Activated naive CD4-positive, alpha-beta T cell treated with anti-CD3 and anti-CD28 coated beads for 36 hours (primary cell): ENCODE measurements around the gene KCNAB1. TPM values are rescaled to one million over a fixed set of nuclear protein-coding genes. Genes with fewer than 3 reads are reported as not detected.
"Not testable (repeated sequence)": the region's sequence is repeated elsewhere in the genome, so short reads cannot be mapped to it uniquely, and the experiment has no call there.

Experiments used
- CTCF ChIA-PET: fragments of 350-600 bp; sonication (Branson Sonifier 250); formaldehyde crosslinking; loops from one replicate; lab custom pipeline; 2021; ENCODE audit warnings: antibody characterized with exemption; lab: Charles Lee
- DNase-seq: peaks from one replicate; pipeline ENCODE4 v3.0.0-alpha.2; 2020
- H3K27ac Mint-ChIP-seq: one replicate; pipeline ENCODE4 v1.8.0; 2021; ENCODE audit warnings: mild to moderate bottlenecking, mixed read lengths
- H3K27me3 Mint-ChIP-seq: one replicate; pipeline ENCODE4 v1.8.0; 2021; ENCODE audit warnings: low read depth, mixed read lengths
- H3K36me3 Mint-ChIP-seq: one replicate; pipeline ENCODE4 v1.8.0; 2021; ENCODE audit warnings: low read depth, mixed read lengths
- H3K4me1 Mint-ChIP-seq: one replicate; pipeline ENCODE4 v1.8.0; 2021; ENCODE audit warnings: low read depth, mixed read lengths
- H3K4me3 Mint-ChIP-seq: one replicate; pipeline ENCODE4 v1.8.0; 2021; ENCODE audit warnings: mild to moderate bottlenecking, moderate library complexity, mixed read lengths
- H3K9me3 Mint-ChIP-seq: one replicate; pipeline ENCODE4 v1.8.0; 2021; ENCODE audit warnings: mixed read lengths
- intact Hi-C: fragments of 100-400 bp; cut with micrococcal nuclease; formaldehyde crosslinking; loops from one replicate; pipeline ENCODE4 v1.15.1; 2023
- total RNA-seq, 2 experiments: library from RNA; stranded (reverse); gene quantifications; one replicate each; pipeline ENCODE4 v1.2.3, GENCODE V29; 2021

KCNAB1 gene
- total RNA-seq, 2 experiments from 2014 or later, result not detected

GRCh38 chr3:156107504-156107903, 12.9 kb upstream of the KCNAB1 start:
- no peak overlapping the region for H3K27ac Mint-ChIP-seq
- CTCF ChIA-PET, result no interaction called here
- H3K4me3 Mint-ChIP-seq, result no peak overlapping the region
- H3K9me3 Mint-ChIP-seq, result no peaks in the 10 kb centered on the region
- H3K4me1 Mint-ChIP-seq, result no peaks in the 10 kb centered on the region
- H3K27me3 Mint-ChIP-seq, result no peaks in the 10 kb centered on the region
- no peaks in the 10 kb centered on the region for H3K36me3 Mint-ChIP-seq
- DNase-seq, result no peak
- intact Hi-C loops, result no loop called here

- CTCF ChIA-PET, result no interaction called here
- no peaks in the 10 kb centered on the region for H3K36me3 Mint-ChIP-seq
- no peaks in the 10 kb centered on the region for H3K4me1 Mint-ChIP-seq
- no peak overlapping the region for H3K4me3 Mint-ChIP-seq
- peaks cover 1% of the 10 kb centered on the region for H3K27me3 Mint-ChIP-seq
- no peak for DNase-seq
- H3K27ac Mint-ChIP-seq, result no peak overlapping the region
- H3K9me3 Mint-ChIP-seq, result no peaks in the 10 kb centered on the region
- intact Hi-C loops, result no loop called here
Measured at GRCh38 chr3:156108616-156109015, 11.8 kb upstream of the KCNAB1 start.

- DNase-seq, result no peak
- H3K36me3 Mint-ChIP-seq, result no peaks in the 10 kb centered on the region
- peaks cover 5% of the 10 kb centered on the region for H3K27me3 Mint-ChIP-seq
- CTCF ChIA-PET, result interaction anchor here (0.6 to 1.0 kb wide), 2 partner anchors 44 to 400 kb away, joined by 3 read pairs; no protein-coding TSS in a partner anchor
- H3K4me3 Mint-ChIP-seq, result no peak overlapping the region
- H3K27ac Mint-ChIP-seq, result no peak overlapping the region
- intact Hi-C loops, result no loop called here
- H3K4me1 Mint-ChIP-seq, result no peaks in the 10 kb centered on the region
- no peaks in the 10 kb centered on the region for H3K9me3 Mint-ChIP-seq
Measured at GRCh38 chr3:156109989-156110388, 10.4 kb upstream of the KCNAB1 start.

- CTCF ChIA-PET, result interaction anchor here (0.6 to 1.7 kb wide), 4 partner anchors 9 to 32 kb away, joined by 3 to 7 read pairs (median 3); no protein-coding TSS in a partner anchor
Measured at GRCh38 chr3:156126467-156126866, 6.1 kb downstream of the KCNAB1 start.

GRCh38 chr3:156131241-156131640, 10.9 kb downstream of the KCNAB1 start:
- no peaks in the 10 kb centered on the region for H3K9me3 Mint-ChIP-seq
- H3K27ac Mint-ChIP-seq, result no peak overlapping the region
- H3K4me1 Mint-ChIP-seq, result no peaks in the 10 kb centered on the region
- intact Hi-C loops, result no loop called here
- peaks cover 5% of the 10 kb centered on the region for H3K27me3 Mint-ChIP-seq
- no peak overlapping the region for H3K4me3 Mint-ChIP-seq
- DNase-seq, result no peak
- no peaks in the 10 kb centered on the region for H3K36me3 Mint-ChIP-seq
- CTCF ChIA-PET, result no interaction called here

More at GRCh38 chr3:156126467-156126866, 6.1 kb downstream of the KCNAB1 start:
- no peak for DNase-seq
- Mint-ChIP-seq H3K27ac (no peak overlapping the region), H3K27me3 (no peaks in the 10 kb centered on the region), H3K4me1 (no peaks in the 10 kb centered on the region), H3K4me3 (no peak overlapping the region), H3K36me3 (no peaks in the 10 kb centered on the region), H3K9me3 (no peaks in the 10 kb centered on the region)
- intact Hi-C loops, result no loop called here

- intact Hi-C loops, result no loop called here
- Mint-ChIP-seq H3K4me3 (no peak overlapping the region), H3K27me3 (peaks cover 5% of the 10 kb centered on the region), H3K27ac (no peak overlapping the region), H3K4me1 (no peaks in the 10 kb centered on the region), H3K9me3 (no peaks in the 10 kb centered on the region), H3K36me3 (no peaks in the 10 kb centered on the region)
- no peak for DNase-seq
- CTCF ChIA-PET, result no interaction called here
Measured at GRCh38 chr3:156131799-156132198, 11.4 kb downstream of the KCNAB1 start.

GRCh38 chr3:156132313-156132712, 11.9 kb downstream of the KCNAB1 start:
- CTCF ChIA-PET, result no interaction called here
- intact Hi-C loops, result no loop called here
- H3K27me3 Mint-ChIP-seq, result peaks cover 8% of the 10 kb centered on the region
- no peaks in the 10 kb centered on the region for H3K9me3 Mint-ChIP-seq
- H3K4me1 Mint-ChIP-seq, result no peaks in the 10 kb centered on the region
- H3K27ac Mint-ChIP-seq, result no peak overlapping the region
- no peaks in the 10 kb centered on the region for H3K36me3 Mint-ChIP-seq
- DNase-seq, result no peak
- no peak overlapping the region for H3K4me3 Mint-ChIP-seq

GRCh38 chr3:156133076-156133475, 12.7 kb downstream of the KCNAB1 start:
- Mint-ChIP-seq H3K36me3 (no peaks in the 10 kb centered on the region), H3K4me1 (no peaks in the 10 kb centered on the region), H3K4me3 (no peak overlapping the region), H3K27me3 (peaks cover 12% of the 10 kb centered on the region), H3K9me3 (no peaks in the 10 kb centered on the region), H3K27ac (no peak overlapping the region)
- CTCF ChIA-PET, result no interaction called here
- intact Hi-C loops, result no loop called here
- no peak for DNase-seq

GRCh38 chr3:156135921-156136638, 15.7 kb downstream of the KCNAB1 start:
- H3K4me1 Mint-ChIP-seq, result no peaks in the 10 kb centered on the region
- no peak overlapping the region for H3K27ac Mint-ChIP-seq
- H3K36me3 Mint-ChIP-seq, result no peaks in the 10 kb centered on the region
- H3K4me3 Mint-ChIP-seq, result no peak overlapping the region
- H3K27me3 Mint-ChIP-seq, result peaks cover 17% of the 10 kb centered on the region
- peak; percentile 26 for DNase-seq
- H3K9me3 Mint-ChIP-seq, result no peaks in the 10 kb centered on the region
- intact Hi-C loops, result no loop called here
- CTCF ChIA-PET, result interaction anchor here (1.0 to 1.8 kb wide), 3 partner anchors 9 to 92 kb away, joined by 3 to 7 read pairs (median 5); no protein-coding TSS in a partner anchor

- peaks cover 14% of the 10 kb centered on the region for H3K27me3 Mint-ChIP-seq
- H3K4me3 Mint-ChIP-seq, intact Hi-C loops, H3K9me3 Mint-ChIP-seq, H3K4me1 Mint-ChIP-seq, H3K27ac Mint-ChIP-seq, DNase-seq, H3K36me3 Mint-ChIP-seq: not testable (repeated sequence)
- CTCF ChIA-PET, result interaction anchor here (0.6 to 1.0 kb wide), 4 partner anchors 14 to 1225 kb away, joined by 3 to 4 read pairs (median 4); no protein-coding TSS in a partner anchor
Measured at GRCh38 chr3:156137397-156137796, 17.0 kb downstream of the KCNAB1 start.

- Mint-ChIP-seq H3K36me3 (no peaks in the 10 kb centered on the region), H3K27me3 (peaks cover 21% of the 10 kb centered on the region), H3K27ac (no peak overlapping the region), H3K9me3 (no peaks in the 10 kb centered on the region), H3K4me3 (no peak overlapping the region), H3K4me1 (no peaks in the 10 kb centered on the region)
- no peak for DNase-seq
- CTCF ChIA-PET, result interaction anchor here (1.0 kb wide), 1 partner anchor 11 kb away, joined by 3 read pairs; no protein-coding TSS in a partner anchor
- intact Hi-C loops, result no loop called here
Measured at GRCh38 chr3:156140001-156140595, 19.7 kb downstream of the KCNAB1 start.

GRCh38 chr3:156142702-156143101, 22.3 kb downstream of the KCNAB1 start:
- CTCF ChIA-PET, result interaction anchor here (0.6 to 0.8 kb wide), 4 partner anchors 10 to 399 kb away, joined by 3 read pairs; no protein-coding TSS in a partner anchor
- H3K4me1 Mint-ChIP-seq, result no peaks in the 10 kb centered on the region
- H3K27me3 Mint-ChIP-seq, result peaks cover 19% of the 10 kb centered on the region
- no peak overlapping the region for H3K4me3 Mint-ChIP-seq
- H3K27ac Mint-ChIP-seq, result no peak overlapping the region
- no peaks in the 10 kb centered on the region for H3K9me3 Mint-ChIP-seq
- DNase-seq, result no peak
- H3K36me3 Mint-ChIP-seq, result no peaks in the 10 kb centered on the region
- intact Hi-C loops, result no loop called here
